WERI-Rb-1 (cell line): ENCODE measurements around the gene REXO4.
"Not testable (repeated sequence)": the region's sequence is repeated elsewhere in the genome, so short reads cannot be mapped to it uniquely, and the experiment has no call there.

Source experiments
- DNase-seq: peaks from one replicate; pipeline ENCODE4 v3.0.0-alpha.2; 2020
- H3K27ac ChIP-seq: fragments of 250-450 bp; sonication (Bioruptor Pico); 2 replicates; pipeline ENCODE4 v1.5.1; 2020; ENCODE audit warnings: mild to moderate bottlenecking, moderate library complexity
- H3K27me3 ChIP-seq: fragments of 250-450 bp; sonication (Bioruptor Pico); 2 replicates; pipeline ENCODE4 v1.5.1; 2021; ENCODE audit warnings: mild to moderate bottlenecking, low read depth, moderate library complexity; ENCODE audit not compliant: insufficient read depth, severe bottlenecking
- H3K36me3 ChIP-seq: fragments of 250-450 bp; sonication (Bioruptor Pico); 2 replicates; pipeline ENCODE4 v1.5.1; 2020; ENCODE audit warnings: mild to moderate bottlenecking, moderate library complexity
- H3K4me3 ChIP-seq: 2 replicates; pipeline ENCODE4 v1.5.1; 2011; ENCODE audit warnings: low read depth, mild to moderate bottlenecking, control low read depth, low read length
- H3K9me3 ChIP-seq: fragments of 250-450 bp; sonication (Bioruptor Pico); 2 replicates; pipeline ENCODE4 v1.5.1; 2021; ENCODE audit warnings: mild to moderate bottlenecking, moderate library complexity; ENCODE audit not compliant: severe bottlenecking
- CTCF ChIP-seq: IDR thresholded peaks from 2 replicates; pipeline ENCODE4 v1.5.1; 2011; ENCODE audit warnings: low read depth, mild to moderate bottlenecking, control low read depth, inconsistent platforms, low read length

Gene REXO4

GRCh38 chr9:133397370-133397769 lies 20.4 kb downstream of the REXO4 start:
- Histone ChIP-seq H3K4me3 (no peak overlapping the region), H3K9me3 (no peaks in the 10 kb centered on the region)
- no peak for TF ChIP-seq CTCF

GRCh38 chr9:133396952-133397351 lies 20.9 kb downstream of the REXO4 start:
- peak; percentile 78 for DNase-seq
- Histone ChIP-seq H3K4me3 (no peak overlapping the region), H3K27ac (no peak overlapping the region), H3K36me3 (no peaks in the 10 kb centered on the region), H3K27me3 (no peaks in the 10 kb centered on the region), H3K9me3 (no peaks in the 10 kb centered on the region)
- peak; percentile 89 for TF ChIP-seq CTCF

More at GRCh38 chr9:133397370-133397769, 20.4 kb downstream of the REXO4 start:
- Histone ChIP-seq H3K27ac (no peak overlapping the region), H3K36me3 (no peaks in the 10 kb centered on the region), H3K27me3 (no peaks in the 10 kb centered on the region)
- DNase-seq, result no peak

GRCh38 chr9:133394687-133395271 lies 23.0 kb downstream of the REXO4 start:
- Histone ChIP-seq H3K9me3 (no peaks in the 10 kb centered on the region), H3K4me3 (no peak overlapping the region), H3K27ac (no peak overlapping the region), H3K27me3 (no peaks in the 10 kb centered on the region), H3K36me3 (no peaks in the 10 kb centered on the region)
- no peak for TF ChIP-seq CTCF
- DNase-seq, result no peak

- no peak overlapping the region for H3K27ac ChIP-seq
- DNase-seq, result no peak
- TF ChIP-seq CTCF, result no peak
Measured at GRCh38 chr9:133393399-133393798, 24.4 kb downstream of the REXO4 start.

GRCh38 chr9:133392308-133392707 lies 25.5 kb downstream of the REXO4 start:
- not testable (repeated sequence) for DNase-seq

More at GRCh38 chr9:133393399-133393798, 24.4 kb downstream of the REXO4 start:
- Histone ChIP-seq H3K36me3 (no peaks in the 10 kb centered on the region), H3K9me3 (no peaks in the 10 kb centered on the region), H3K4me3 (no peak overlapping the region), H3K27me3 (no peaks in the 10 kb centered on the region)

GRCh38 chr9:133391449-133391848 lies 26.4 kb downstream of the REXO4 start:
- not testable (repeated sequence) for H3K36me3 ChIP-seq, H3K27me3 ChIP-seq, DNase-seq, H3K4me3 ChIP-seq, H3K27ac ChIP-seq, H3K9me3 ChIP-seq

More at GRCh38 chr9:133392308-133392707, 25.5 kb downstream of the REXO4 start:
- not testable (repeated sequence) for H3K4me3 ChIP-seq, H3K27ac ChIP-seq, H3K9me3 ChIP-seq, H3K27me3 ChIP-seq, H3K36me3 ChIP-seq

- no peaks in the 10 kb centered on the region for H3K36me3 ChIP-seq
- H3K9me3 ChIP-seq, result no peaks in the 10 kb centered on the region
- H3K27ac ChIP-seq, result no peak overlapping the region
- no peak overlapping the region for H3K4me3 ChIP-seq
- no peaks in the 10 kb centered on the region for H3K27me3 ChIP-seq
- TF ChIP-seq CTCF, result no peak
- no peak for DNase-seq
Measured at GRCh38 chr9:133390713-133391112, 27.1 kb downstream of the REXO4 start.
